Measurements from ENCODE around the gene AMD1.
A peak's percentile ranks its signal among the peaks of the same experiment; 100 is the strongest.
"Not testable (repeated sequence)": the region's sequence is repeated elsewhere in the genome, so short reads cannot be mapped to it uniquely, and the experiment has no call there.

The AMD1 gene

DNA sequence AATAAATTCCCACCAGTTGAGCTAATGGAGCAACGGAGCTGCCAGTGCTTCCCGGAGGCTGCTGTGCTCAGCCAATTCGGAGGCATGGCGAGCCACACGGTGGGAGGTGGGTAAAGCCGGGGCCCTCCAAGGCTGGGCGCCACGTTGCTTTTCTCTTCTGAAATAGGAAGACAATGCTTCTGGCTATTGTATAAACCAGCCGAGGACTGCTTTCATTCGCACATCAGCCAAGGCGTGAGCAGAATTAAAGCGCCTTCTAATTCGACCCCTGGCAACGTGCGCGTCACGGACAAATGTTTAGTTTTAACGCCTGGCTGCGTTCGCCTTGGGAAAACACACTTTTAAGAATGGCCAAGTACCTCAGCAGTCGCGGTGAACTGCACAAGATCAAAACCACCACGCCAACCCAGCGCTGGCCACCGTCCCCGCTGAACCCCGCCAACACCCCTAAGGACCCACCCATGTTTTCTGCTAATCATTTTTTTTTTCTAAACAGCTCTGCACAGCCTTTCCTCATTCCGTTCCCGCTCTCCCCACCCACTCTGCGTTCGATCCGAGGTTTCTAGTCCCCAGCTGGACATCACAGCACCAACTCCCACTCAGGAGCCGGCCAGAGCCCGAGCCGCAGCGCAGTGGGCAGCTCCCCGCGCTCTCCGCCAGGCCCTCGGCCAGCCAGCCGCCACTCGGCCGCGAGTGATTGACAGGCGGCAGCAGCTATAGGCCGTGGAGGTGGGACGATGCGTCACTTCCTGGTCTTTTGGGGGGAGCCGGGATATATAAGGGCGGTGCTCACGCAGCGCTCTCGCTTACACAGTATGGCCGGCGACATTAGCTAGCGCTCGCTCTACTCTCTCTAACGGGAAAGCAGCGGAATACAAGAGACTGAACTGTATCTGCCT lies at the start of gene AMD1:
Gene AMD1, plus strand, starts transcription at position 805 of the 899 bp plus-strand sequence. CDS start 321 bp downstream, outside the sequence.
- DNase-seq = peak; percentile 97

- DNase-seq = no peak
Measured at GRCh38 chr6:110826236-110827129, 48.1 kb upstream of the AMD1 start.

DNA sequence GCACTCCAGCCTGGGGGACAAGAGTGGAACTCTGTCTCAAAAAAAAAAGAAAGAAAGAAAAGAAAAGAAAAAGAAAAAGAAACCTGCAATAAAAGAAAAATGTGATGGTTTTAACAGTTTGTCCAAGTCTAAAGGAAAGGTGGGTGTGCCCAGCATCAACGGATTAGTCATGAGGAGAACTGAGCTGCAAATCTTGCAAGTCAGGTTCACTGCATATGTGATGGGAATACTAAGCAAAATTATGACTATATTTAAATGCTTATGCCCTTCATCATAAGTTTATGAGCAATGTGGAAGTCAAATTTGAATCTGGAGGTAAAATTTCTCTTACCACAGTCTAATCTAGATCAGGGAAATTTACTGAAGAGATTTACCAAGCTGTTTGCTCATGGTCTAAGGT lies 46.2 kb upstream of the AMD1 start:
- DNase-seq = no peak

DNA sequence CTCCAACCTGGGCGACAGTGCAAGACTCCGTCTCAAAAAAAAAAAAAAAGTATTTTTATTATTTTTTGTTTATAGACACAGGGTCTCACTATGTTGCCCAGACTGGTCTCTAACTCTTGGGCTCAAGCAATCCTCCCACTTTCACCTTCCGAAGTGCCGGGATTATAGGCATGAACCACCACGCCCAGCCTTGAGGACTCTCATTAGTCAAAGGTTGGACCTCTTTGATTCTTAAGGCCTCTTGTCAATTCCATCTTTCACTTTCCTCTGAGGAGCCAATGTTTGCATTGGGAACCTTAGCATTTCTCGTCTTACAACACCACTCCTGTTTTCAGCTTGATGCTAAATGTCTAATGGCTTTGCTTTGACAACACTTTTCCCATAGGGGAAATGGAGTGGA lies 43.2 kb upstream of the AMD1 start:
- DNase-seq = no peak

GRCh38 chr6:110833831-110834230 lies 40.8 kb upstream of the AMD1 start:
- DNase-seq = no peak

GRCh38 chr6:110835751-110836150 lies 38.8 kb upstream of the AMD1 start:
- DNase-seq = not testable (repeated sequence)

DNA sequence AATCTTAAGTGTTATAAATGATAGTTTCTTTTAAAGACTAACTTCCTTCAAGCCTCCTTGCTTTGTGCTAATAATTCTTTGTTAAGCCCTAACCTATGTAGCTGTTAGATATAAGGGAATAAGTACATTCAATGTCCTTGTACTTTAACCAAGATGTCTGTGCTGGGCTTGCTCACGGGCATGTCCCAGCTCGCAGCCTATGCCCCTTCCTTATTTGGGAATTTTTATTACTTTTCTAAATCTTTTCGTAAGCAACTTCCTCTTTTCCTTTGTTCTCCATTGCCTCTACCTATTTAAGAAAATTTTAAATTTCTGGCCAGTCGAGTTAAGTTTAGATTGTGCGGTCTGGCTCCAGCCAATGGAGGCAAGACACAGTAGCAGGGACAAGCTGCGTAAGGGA lies 33.3 kb upstream of the AMD1 start:
- DNase-seq = no peak

GRCh38 chr6:110849781-110850180 lies 24.8 kb upstream of the AMD1 start:
- no peak for DNase-seq

DNA sequence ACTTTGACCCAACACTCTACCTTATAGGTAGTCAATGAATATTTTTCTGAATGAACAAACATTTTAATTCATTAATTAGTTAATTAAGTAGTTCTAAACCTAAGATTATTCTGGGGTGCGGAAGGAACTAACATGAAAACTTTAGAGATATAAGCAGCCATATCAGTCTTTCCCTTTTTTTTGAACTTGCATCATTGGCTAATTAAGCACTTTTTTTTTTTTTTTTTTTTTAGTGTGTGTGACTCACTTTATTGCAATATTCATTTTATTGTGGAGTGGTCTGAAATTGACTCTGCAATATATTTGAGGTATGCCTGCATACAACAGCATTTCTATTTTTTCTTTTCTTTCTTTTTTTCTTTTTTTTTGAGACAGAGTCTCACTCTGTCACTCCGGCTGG lies 21.8 kb upstream of the AMD1 start:
- no peak for DNase-seq

GRCh38 chr6:110853754-110854477 lies 20.7 kb upstream of the AMD1 start:
- DNase-seq = no peak

DNA sequence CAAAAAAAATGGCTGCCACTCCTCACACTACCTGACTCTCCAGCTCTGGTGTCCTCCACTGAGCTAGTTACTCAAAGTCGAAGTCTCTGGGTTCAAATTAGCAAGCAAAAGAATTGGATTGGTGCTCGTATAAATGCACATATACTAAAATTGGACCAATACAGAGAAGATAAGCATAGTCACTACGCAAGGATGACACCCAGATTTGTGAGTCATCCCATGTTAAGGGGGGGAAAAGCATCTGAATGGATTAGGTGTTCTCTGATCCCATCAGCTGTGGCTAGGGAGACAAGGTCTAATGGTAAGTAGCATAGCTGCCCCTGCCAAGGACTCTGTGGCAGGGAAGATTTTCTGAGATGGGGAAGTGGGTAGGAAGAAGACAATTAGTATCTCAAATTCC lies 18.3 kb upstream of the AMD1 start:
- no peak for DNase-seq

DNA sequence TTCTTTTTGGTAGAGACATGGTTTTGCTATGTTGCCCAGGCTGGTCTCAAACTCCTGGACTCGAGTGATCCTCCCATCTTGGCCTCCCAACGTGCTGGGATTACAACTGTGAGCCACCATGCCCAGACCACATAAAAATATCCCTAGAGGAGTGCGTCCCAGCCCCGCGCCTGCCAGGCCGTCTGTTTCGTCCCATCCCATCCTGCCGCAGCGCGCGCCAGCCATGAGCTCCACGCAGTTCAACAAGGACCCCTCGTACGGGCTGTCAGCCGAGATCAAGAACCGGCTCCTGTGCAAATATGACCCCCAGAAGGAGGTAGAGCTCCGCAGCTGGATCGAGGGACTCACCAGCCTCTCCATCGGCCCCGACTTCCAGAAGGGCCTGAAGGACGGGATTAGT lies 16.6 kb upstream of the AMD1 start:
- no peak for DNase-seq

- DNase-seq = no peak
Measured at GRCh38 chr6:110858562-110859214, 15.9 kb upstream of the AMD1 start.

GRCh38 chr6:110859335-110859792 lies 15.2 kb upstream of the AMD1 start:
- DNase-seq = no peak

DNA sequence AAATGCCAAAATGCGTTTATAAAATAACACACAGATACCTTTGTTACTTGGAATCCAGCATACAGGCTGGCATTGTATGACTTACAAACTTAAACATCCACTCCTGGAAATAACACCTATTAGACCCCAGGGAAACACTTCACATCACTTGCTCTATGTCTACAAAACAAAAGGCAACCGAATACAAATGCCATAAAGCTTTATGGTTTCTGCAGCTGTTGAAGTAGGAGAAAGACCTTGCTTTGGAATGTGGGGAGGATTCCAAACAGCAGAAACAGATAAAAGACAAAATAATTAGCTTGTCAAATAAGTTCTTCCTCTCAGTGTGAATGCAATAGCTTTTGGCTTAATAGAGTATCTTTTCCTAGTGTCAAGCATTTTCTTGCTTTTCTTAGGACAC lies 9.8 kb upstream of the AMD1 start:
- DNase-seq = no peak

DNA sequence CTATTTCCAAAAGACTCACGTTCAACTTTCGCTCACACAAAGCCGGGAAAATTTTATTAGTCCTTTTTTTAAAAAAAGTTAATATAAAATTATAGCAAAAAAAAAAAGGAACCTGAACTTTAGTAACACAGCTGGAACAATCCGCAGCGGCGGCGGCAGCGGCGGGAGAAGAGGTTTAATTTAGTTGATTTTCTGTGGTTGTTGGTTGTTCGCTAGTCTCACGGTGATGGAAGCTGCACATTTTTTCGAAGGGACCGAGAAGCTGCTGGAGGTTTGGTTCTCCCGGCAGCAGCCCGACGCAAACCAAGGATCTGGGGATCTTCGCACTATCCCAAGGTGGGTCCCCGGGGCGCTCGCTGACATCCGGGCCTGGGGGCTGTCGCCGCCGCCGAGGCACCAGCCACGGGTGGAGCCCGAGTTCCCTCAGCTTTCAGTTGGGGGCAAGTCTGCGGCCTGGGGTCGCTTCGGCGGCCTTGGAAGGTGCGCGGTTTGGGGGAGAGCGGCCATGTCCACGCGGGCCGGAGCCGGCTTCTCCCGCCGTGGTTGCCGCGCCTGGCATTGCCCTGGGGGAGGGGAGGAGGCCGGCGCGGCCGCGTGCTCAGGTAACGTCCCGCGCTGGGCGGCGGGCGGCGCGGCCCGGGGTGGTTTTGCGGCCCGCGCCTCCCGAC lies 429 bp downstream of the AMD1 start:
- DNase-seq = peak; percentile 9

DNA sequence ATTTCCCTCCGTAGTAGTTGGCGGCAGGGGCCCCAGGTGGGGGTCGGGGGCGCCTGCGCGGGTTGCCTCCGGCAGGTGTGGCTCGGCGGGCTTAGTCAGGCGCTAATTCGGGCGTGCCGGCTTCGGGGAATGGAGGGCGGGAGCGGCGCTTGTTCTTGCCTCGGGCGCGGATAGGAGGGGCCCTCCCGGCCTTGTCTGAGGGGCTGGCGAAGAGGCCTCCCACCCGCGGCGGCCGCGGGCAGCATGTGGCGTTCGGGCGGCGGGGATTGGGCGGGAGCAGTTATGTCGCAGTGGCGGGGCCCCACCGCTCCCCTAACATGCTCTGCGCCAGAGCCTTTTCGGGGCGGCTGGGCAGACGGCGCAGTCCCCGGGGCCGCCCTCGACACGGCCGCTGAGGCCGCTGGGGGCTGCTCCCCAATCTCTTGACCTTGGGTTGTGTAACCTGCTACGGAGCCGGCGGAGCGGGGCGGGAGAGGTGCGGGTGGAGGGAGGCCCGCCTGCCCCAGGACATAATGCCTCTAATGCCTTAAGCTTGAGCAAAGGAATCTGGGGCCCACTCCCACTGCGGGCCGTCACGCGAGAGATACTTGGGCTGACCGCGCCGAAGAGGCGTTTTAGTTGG lies 1.1 kb downstream of the AMD1 start:
- peak; percentile 53 for DNase-seq

GRCh38 chr6:110876170-110876773 lies 1.7 kb downstream of the AMD1 start:
- peak; percentile 80 for DNase-seq

DNA sequence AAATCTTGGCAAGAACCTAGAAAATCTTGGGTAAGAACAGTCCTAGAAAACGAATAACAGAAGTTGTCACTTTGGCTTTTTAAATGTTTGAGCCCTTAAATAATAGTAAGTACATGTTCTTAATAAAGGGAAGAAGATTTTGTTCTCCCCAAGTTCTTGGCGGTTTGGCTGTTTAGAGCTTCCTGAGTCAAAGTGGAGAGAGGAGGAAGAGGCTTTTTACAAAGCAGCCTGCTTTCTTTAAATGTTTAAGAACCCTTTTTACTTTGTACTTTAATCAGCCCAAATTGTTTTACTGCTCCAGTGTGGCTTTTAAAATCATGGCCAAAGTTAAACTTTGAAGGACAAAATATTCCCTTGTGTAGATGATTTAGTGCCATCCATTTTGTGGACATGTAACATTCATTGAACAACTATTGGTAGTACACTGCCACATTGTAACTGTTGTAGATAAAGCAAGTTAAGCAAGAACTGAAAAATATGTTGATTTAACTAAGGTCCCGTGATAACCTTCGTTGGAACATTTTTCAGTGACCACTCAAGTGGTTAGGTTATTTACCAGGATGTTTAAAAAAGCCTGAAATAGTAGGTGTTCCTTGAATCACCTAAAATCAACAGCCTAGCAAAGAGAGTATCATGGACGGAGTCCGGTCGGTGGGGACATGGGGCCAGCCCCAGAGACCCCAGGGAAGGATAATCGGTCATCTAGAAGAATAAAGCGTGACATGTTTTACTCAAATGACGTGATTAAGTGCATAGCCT lies 2.4 kb downstream of the AMD1 start:
- DNase-seq = no peak

DNA sequence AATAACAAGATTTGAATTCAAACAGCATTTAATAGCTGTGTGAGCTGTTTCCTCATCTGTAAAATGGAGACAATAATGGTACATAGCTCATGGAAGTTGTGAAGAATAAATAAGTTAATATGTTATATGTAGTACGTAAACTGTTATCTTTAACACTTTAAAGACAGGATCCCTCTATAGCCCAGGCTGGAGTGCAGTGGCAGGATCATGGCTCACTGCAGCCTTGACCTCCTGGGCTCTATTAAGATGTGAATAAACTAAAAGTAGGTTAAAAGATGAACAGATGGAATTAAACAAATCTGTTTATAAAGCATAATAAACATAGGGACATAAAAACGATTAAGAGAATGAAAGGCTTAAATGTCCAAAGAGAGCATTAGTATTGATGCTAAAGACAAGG lies 3.0 kb downstream of the AMD1 start:
- DNase-seq = no peak
